OCI-LY3 (cell line): ENCODE measurements around the gene NOSIP.
"Not testable (repeated sequence)": the region's sequence is repeated elsewhere in the genome, so short reads cannot be mapped to it uniquely, and the experiment has no call there.

Source experiments
- CTCF ChIP-seq: fragments of 200-600, 300-600 bp; sonication (generic); IDR thresholded peaks from 2 replicates; pipeline ENCODE4 v1.5.1; 2014; ENCODE audit warnings: antibody characterized with exemption, low read length, low read depth
- EZH2phosphoT487 ChIP-seq: fragments of 200-600 bp; shearing (Covaris generic); IDR thresholded peaks from 2 replicates; pipeline ENCODE4 v1.6.1; 2018; ENCODE audit warnings: antibody characterized with exemption, mixed run types, low read depth

DNA sequence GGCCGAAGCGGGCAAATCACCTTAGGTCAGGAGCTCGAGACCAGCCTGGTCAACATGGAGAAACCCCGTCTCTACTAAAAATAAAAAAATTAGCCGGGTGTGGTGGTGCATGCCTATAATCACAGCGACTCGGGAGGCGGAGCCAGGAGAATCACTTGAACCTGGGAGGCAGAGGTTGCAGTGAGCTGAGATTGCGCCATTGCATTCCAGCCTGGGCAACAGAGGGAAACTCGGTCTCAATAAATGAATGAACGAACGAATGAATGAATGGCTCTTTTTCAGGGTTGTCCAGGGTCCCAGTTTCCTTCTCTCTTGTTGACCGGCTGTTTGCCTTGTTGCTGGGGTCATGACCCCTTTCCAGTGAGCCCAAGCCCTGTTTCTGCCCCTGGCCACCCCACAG is 37.5 kb upstream of the NOSIP start:
- TF ChIP-seq CTCF, EZH2phosphoT487: not testable (repeated sequence)
